HG03460 (cell line): Measurements from ENCODE around the gene NPR3.

Experiments
- ATAC-seq: cut with Tn5 transposase; IDR thresholded peaks from one replicate; pipeline ENCODE4 v1.9.1; 2021; ENCODE audit not compliant: unreplicated experiment

Gene NPR3

DNA sequence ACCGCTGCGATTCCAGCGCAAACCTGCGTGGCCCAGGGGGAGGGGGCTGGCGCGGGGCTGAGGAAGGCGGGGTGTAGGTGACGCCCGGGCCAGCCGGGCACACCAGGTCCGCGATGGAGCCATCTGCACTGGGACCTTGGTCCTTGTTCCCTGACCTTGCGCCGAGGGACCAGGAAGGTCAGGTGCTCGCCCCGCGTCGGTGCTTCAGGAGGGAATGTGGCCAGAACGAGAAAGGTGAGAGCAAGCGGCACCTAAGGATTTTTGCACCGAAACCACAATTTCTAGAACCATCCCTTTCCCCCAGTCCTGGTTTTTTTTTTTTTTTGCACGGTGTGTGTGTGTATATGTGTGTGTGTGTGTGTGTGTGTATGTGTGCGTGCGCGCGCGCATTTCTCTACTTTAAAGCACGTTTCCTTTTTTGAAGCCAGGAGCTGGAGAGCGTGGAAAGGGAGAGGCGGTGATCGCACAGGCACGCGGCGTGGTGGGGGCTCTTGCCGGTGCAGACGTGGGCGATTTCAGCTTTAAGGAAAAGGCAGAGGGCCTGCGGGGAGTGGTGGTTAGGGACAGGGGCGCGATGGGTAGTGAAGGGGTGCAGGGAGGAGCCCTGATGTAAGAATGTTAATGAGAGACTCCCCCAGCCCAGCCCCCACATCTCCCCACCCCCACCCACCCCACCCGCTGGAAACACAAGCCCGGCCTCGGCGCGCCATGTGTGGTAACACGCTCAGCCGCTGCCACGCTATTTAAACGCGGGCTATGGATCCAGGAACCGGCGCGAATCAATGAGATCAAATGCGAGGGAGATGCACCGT, at the start of gene NPR3:
TSS of gene NPR3 (plus strand) at position 772 of the 812 bp plus-strand sequence. CDS start 456 bp downstream, outside the sequence.
- no peak for ATAC-seq

DNA sequence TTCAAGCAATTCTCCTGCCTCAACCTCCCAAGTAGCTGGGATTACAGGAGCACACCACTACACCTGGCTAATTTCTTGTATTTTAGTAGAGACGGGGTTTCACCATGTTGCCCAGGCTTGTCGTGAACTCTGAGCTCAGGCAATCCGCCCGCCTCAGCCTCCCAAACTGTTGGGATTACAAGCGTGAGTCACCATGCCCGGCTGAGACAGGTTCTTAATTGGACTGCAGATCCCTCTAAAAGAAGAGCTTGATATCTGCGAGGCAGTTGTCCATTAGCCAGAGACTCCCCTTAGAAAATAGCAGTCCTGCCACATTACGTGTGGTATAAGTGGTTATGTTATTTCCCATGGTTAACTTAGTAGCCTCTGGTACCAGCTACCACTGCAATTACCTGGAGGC, 46.6 kb upstream of the NPR3 start:
- no peak for ATAC-seq

- ATAC-seq: no peak
Observed at GRCh38 chr5:32668552-32668951, 42.6 kb upstream of the NPR3 start.

DNA sequence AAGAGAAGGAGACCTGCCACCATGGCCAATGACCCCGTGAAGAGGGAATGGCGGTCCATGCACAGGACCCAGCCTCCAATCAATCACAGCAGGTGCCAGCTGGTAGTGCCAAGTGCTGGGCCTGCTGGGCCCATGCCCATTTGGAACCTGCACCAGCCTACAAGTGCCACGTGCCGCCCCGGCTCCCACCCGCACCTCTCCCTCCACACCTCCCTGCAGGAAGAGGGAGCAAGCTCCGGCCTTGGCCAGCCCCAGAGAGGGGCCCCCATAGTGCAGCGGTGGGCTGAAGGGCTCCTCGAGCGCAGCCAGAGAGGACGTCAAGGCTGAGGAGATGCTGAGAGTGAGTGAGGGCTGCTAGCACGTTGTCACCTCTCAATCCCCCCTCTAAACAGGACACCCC, 37.8 kb upstream of the NPR3 start:
- no peak for ATAC-seq

- no peak for ATAC-seq
Observed at GRCh38 chr5:32677023-32677422, 34.1 kb upstream of the NPR3 start.

DNA sequence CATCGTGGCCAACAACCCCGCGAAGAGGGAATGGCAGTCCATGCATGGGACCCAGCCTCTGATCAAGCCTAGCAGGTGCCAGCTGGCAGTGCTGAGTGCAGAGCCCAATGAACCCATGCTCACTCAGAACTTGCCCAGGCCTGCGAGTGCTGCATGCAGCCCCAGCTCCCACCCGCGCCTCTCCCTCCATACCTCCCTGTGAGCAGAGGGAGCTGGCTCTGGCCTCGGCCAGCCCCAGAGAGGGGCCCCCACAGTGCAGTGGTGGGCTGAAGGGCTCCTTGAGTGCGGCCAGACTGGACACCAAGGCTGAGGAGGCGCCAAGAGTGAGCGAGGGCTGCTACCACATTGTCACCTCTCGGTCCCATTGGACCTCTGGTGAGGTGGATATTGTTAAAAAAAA, 32.6 kb upstream of the NPR3 start:
- ATAC-seq: no peak

- ATAC-seq: no peak
Observed at GRCh38 chr5:32679218-32679617, 31.9 kb upstream of the NPR3 start.

GRCh38 chr5:32680183-32680582, 30.9 kb upstream of the NPR3 start:
- ATAC-seq: no peak

GRCh38 chr5:32683125-32683524, 28.0 kb upstream of the NPR3 start:
- no peak for ATAC-seq

- no peak for ATAC-seq
Observed at GRCh38 chr5:32684260-32684659, 26.9 kb upstream of the NPR3 start.

DNA sequence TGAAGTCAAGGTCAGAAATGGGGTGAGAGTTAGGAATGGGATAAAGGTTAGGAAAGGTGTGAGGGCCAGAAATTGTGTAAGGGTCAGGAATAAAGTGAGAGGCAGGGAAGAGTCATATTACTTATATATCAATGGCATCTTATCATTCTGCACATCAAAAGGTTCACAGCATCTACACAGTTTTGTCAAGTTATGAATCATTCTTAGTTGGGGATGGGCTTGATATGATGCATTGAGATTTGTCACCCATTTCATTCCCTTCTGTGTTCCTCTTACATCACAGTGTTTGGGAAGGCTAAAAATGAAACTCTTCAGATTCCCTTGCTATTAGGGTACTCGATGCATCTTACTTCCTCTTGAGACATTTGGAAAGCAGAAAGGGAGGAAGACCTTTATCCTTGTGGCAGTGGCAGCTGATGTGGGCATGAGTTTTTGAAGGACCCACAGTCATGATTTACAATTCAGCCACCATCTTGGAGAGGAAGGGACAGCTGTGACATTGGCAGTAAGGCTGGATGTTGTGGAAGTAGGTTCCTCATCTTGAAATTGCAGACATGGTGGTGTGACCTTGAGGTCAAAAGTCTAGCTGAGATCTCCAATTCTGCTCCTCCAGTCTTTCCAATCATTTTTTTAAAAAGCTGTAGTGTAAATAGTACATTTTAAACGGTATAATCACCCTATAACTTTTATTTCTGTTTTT, 24.2 kb upstream of the NPR3 start:
- no peak for ATAC-seq

GRCh38 chr5:32687499-32687831, 23.7 kb upstream of the NPR3 start:
- no peak for ATAC-seq

DNA sequence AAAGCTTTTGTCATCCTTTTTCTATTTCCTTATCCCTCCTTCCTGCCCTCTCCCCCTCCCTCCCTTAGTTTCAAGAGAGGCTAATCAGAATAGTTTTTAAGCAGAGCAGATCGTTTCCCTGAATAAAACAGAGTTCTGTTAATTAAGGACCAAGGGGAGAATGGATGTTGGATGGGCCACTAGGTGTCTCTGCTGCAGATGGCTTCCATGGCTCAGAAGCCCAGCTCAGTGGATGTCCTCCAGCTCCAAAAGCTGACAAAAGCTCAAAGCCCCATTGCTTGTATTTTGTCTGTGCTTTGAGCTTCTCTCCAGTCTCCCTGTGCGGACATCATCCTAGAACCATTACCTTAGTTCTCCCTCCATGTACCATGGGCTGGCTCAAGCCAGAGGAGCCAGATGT, 21.0 kb upstream of the NPR3 start:
- ATAC-seq: no peak

DNA sequence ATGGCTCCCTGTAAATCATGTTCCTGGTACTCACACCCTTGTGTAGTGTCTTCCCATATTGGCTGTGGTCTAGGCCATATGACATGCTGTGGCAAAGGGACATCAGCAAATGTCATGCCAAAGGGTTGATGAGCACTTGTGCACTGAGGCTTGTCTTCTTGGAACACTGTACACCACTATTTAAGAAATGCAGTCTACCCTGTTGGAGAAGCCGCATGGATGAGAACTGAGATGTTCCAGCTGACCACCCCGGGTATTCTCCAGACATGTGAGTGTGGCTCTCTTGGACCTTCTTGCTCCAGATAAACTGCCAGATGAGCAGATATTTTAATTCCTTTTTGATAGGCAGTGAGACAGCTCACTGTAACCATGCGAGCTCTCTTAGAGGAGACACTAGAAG, 20.5 kb upstream of the NPR3 start:
- ATAC-seq: no peak

DNA sequence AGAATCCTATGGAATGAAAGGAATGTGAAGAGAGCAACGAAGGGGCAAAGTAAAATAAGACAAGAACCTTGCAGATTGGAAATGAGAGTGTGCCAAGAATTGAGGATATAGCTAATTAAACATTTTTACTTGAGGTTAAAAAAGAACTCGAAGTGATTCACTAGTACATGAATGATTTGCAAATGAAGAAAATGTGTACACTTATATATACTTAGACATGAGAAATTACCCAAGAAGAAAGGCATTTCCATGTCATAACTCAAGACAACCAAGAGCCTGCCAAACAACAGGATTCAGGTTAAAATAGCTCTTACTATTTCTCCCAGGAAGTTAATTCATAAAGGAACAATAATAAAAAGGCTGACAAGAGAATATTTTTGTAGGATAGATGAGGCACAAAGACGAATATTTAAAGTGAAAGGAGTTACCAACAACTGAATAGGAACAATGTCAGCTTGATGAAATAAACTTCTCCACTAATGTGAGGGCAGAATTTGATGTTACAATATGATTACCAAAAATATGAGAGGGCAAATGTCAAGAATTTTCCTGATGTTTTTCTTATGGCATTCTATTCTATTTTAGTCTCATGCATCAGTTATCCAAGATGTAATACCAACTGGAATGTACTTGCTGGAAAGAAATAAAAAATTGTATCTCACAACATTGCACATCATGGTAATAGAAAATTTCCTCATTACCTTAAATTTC, 18.9 kb upstream of the NPR3 start:
- ATAC-seq: no peak

- no peak for ATAC-seq
Observed at GRCh38 chr5:32703957-32704356, 7.2 kb upstream of the NPR3 start.

DNA sequence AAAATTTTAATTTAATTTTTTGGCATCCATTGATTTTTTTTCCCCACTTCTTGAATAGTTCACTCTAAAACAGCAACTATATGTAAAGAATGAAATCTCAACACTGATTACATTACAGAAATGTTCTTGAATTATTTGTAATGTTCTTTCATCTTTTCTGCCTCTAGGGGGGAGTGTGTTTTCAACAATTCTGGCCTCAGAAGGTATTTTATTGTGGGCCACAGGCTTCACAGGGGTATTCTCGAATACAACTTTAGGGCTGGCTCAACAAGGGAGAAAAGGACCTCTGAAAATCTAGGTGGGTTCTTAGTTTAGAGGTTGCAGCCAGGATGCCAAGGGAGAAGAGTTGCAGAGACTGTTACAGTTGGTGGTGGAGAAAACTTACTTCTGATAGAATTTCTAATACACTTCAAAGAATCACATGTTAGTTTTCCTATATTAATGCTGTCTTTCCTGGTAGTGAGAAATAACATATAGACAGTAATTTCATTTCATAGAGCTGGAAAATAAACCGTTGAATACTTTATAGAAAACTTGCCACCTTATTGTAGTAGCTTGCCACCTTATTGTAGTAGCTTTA, 3.6 kb upstream of the NPR3 start:
- no peak for ATAC-seq

DNA sequence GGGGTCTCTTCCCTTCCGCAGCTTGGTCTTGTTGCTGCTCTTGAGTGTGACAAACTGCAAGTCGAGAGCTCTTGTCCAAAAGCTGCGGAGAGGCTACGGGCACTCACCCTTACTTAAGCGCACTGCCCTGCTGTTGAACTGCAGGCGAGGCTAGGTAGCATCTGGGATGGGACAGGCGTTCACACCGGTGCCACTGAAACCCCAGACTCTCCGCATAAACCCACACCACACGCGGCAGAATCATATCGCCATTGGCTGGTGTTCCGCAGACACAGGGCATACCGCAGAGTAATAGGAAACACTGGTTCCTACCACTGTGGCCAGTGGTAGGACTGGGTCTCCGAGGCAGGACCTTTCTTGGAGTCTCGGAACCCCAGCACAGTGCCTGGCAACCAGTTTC, 2.2 kb upstream of the NPR3 start:
- no peak for ATAC-seq

DNA sequence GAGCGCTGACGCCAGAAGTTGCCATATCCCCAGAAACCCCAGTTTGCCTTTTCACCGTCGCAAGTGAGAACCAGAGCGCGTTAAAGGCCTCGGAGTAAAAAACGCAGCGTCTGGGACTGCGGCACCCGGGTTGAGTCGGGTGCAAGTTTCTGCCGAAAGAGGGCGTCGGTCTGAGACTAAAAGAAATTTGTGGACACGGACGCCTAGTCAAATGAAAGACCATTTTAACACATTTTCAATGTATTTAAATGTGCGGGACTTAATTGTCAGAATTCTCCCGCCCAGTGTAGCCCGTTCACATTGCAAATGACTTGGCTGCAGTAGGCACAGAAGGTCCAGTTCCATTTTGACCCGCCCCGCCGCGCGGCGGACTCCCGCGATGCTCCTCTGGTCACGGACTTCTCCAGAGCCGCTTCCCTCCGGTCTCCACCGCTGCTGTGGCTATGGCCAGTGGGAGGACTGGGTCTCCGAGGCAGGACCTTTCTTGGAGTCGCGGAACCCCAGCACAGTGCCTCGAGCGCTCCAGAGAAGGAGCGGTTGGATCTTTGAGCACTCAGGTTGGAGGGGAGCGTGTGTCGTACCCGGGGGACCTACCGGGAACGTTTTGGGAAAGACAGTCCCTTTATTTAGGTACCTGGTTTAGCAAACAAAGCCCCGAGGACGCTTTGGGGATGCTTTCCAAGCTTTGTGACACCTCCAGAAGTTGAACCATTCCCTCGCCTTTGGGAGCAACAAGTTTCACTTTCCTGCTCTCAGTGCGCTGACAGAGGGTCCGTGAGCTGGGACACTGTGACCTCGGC, 1.2 kb upstream of the NPR3 start:
- peak; percentile 49 for ATAC-seq

GRCh38 chr5:32711362-32711680, 200 bp downstream of the NPR3 start:
- no peak for ATAC-seq
